Activated naive CD4-positive, alpha-beta T cell treated with anti-CD3 and anti-CD28 coated beads, Interleukin-2, amount 10 ng/mL, durations not matched to agents 7 days and 5 days (primary cell): Measurements from ENCODE around the gene KRTAP1-3.
"Not testable (repeated sequence)": the region's sequence is repeated elsewhere in the genome, so short reads cannot be mapped to it uniquely, and the experiment has no call there.

ENCODE experiments used
- CTCF ChIA-PET: fragments of 350-600 bp; sonication (Branson Sonifier 250); formaldehyde crosslinking; loops from one replicate; lab custom pipeline; 2021; ENCODE audit warnings: antibody characterized with exemption; lab: Charles Lee
- DNase-seq: peaks from one replicate; pipeline ENCODE4 v3.0.0-alpha.2; 2020
- H3K27ac Mint-ChIP-seq: one replicate; pipeline ENCODE4 v1.8.0; 2021; ENCODE audit warnings: mild to moderate bottlenecking, moderate library complexity, mixed read lengths
- H3K27me3 Mint-ChIP-seq: one replicate; pipeline ENCODE4 v1.8.0; 2021; ENCODE audit warnings: mild to moderate bottlenecking, mixed read lengths
- H3K36me3 Mint-ChIP-seq: one replicate; pipeline ENCODE4 v1.8.0; 2021; ENCODE audit warnings: mixed read lengths
- H3K4me1 Mint-ChIP-seq: one replicate; pipeline ENCODE4 v1.8.0; 2021; ENCODE audit warnings: mixed read lengths
- H3K4me3 Mint-ChIP-seq: one replicate; pipeline ENCODE4 v1.8.0; 2021; ENCODE audit warnings: mild to moderate bottlenecking, moderate library complexity, mixed read lengths
- H3K9me3 Mint-ChIP-seq: one replicate; pipeline ENCODE4 v1.8.0; 2021; ENCODE audit warnings: mixed read lengths

Gene KRTAP1-3, protein sequence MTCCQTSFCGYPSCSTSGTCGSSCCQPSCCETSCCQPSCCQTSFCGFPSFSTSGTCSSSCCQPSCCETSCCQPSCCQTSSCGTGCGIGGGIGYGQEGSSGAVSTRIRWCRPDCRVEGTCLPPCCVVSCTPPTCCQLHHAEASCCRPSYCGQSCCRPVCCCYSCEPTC

DNA sequence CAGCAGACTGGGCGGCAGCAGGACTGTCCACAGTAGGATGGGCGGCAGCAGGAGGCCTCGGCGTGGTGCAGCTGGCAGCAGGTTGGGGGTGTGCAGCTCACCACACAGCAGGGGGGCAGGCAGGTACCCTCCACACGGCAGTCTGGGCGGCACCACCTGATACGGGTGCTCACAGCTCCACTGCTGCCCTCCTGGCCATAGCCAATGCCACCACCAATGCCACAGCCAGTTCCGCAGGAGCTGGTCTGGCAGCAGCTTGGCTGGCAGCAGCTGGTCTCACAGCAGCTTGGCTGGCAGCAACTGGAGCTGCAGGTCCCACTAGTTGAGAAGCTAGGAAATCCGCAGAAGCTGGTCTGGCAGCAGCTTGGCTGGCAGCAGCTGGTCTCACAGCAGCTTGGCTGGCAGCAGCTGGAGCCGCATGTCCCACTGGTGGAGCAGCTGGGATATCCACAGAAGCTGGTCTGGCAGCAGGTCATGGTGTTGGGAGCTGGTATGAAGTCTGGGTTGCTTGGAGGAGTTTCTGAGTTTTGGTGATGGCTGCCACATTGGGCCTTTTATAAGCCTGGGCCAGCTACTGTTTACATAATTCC lies at the start of gene KRTAP1-3:
TSS of gene KRTAP1-3 (minus strand) at position 529 of the 590 bp plus-strand sequence. CDS start at position 476, 53 bp downstream.
- H3K9me3 Mint-ChIP-seq, CTCF ChIA-PET, H3K27ac Mint-ChIP-seq, H3K4me3 Mint-ChIP-seq, DNase-seq, H3K36me3 Mint-ChIP-seq, H3K4me1 Mint-ChIP-seq: not testable (repeated sequence)
- H3K27me3 Mint-ChIP-seq = peaks cover 11% of the 10 kb centered on the region

DNA sequence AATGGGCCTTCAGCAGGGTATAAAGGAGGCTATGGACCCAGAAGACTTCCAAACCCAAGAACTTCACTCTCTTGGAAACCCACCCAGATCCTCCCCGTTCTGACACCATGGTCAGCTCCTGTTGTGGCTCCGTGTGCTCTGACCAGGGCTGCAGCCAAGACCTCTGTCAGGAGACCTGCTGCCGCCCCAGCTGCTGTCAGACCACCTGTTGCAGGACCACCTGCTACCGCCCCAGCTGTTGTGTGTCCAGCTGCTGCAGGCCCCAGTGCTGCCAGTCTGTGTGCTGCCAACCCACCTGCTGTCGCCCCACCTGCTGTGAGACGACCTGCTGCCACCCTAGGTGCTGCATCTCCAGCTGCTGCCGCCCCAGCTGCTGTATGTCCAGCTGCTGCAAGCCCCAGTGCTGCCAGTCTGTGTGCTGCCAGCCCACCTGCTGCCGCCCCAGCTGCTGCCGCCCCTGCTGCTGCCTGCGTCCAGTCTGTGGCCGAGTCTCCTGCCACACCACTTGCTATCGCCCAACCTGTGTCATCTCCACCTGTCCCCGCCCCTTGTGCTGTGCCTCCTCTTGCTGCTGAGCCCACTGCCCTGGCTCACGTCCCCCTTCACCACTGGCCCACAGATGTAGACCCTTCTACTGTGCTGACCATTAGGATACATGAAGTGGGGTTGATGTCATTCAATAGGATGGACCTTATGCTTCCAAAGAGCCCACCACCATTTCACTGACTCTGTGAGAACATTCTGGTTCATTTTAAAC lies 49.6 kb upstream of the KRTAP1-3 start, which contains the start of gene KRTAP4-7:
TSS of gene KRTAP4-7 (plus strand) at position 51 of the 757 bp plus-strand sequence. CDS start at position 108, 57 bp downstream.
- CTCF ChIA-PET, H3K27ac Mint-ChIP-seq, DNase-seq, H3K4me3 Mint-ChIP-seq, H3K27me3 Mint-ChIP-seq, H3K36me3 Mint-ChIP-seq, H3K4me1 Mint-ChIP-seq, H3K9me3 Mint-ChIP-seq: not testable (repeated sequence)

DNA sequence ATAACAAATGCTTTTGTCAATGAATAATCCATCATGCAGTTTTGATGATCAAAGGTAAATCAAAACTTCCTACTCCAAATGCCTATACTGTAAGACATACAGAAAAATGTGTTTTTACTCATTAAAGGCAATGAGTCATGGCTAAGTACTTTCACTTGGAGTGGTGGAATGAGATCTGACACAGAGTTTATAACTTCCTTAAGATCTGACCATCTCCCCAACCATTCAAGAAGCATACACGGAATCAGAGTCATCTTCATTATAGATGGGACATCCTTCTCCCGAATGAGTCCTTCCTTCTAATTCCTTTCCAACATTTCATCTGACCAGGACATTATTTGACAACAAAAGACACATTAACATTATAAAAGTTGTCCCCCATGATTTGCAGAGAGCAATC lies 48.8 kb upstream of the KRTAP1-3 start:
- H3K27ac Mint-ChIP-seq, H3K27me3 Mint-ChIP-seq, H3K4me3 Mint-ChIP-seq, DNase-seq, H3K4me1 Mint-ChIP-seq, H3K9me3 Mint-ChIP-seq, H3K36me3 Mint-ChIP-seq, CTCF ChIA-PET: not testable (repeated sequence)

DNA sequence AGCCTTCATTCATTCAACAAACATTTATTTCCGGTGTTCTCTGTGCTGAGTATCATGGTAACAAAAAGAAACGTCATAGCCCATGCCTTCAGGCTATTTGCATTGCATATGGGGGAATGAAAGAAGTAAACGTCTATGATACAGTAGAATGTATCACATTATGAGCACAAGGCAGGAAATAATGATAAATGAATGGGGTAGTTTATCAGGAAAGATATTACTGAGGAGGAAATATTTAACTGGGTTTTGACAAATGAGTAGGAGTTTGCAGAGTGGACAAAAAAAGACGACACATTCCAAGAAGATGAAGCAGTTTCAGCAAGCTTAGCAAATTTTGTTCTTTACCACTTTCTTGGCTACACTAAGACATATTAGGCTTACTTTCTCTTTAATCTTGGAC lies 48.0 kb upstream of the KRTAP1-3 start:
- CTCF ChIA-PET = no interaction called here
- H3K36me3 Mint-ChIP-seq = no peaks in the 10 kb centered on the region
- H3K4me3 Mint-ChIP-seq = no peak overlapping the region
- H3K27ac Mint-ChIP-seq = no peak overlapping the region
- H3K9me3 Mint-ChIP-seq = no peaks in the 10 kb centered on the region
- peaks cover 4% of the 10 kb centered on the region for H3K27me3 Mint-ChIP-seq
- H3K4me1 Mint-ChIP-seq = no peaks in the 10 kb centered on the region
- no peak for DNase-seq

DNA sequence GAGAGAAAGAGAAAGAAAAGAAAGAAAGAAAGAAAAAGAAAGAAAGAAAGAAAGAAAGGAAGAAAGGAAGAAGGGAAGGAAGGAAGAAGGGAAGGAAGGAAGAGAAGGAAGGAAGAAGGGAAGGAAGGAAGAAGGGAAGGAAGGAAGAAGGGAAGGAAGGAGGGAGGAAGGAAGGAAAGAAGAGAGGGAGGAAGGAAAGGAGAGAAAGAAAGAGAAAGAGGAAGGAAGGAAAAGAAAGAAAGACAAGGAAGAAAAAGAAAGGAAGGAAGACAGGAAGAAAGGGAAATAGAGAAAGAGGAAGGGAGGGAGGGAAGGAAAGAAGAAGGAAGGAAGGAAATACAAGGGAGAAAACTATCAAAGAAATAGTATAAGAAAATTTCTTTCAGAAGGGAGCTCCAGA lies 42.1 kb upstream of the KRTAP1-3 start:
- CTCF ChIA-PET = no interaction called here
- H3K27me3 Mint-ChIP-seq = peaks cover 10% of the 10 kb centered on the region
- H3K27ac Mint-ChIP-seq = no peak overlapping the region
- H3K36me3 Mint-ChIP-seq = no peaks in the 10 kb centered on the region
- DNase-seq = no peak
- no peak overlapping the region for H3K4me3 Mint-ChIP-seq
- no peaks in the 10 kb centered on the region for H3K4me1 Mint-ChIP-seq
- H3K9me3 Mint-ChIP-seq = no peaks in the 10 kb centered on the region

DNA sequence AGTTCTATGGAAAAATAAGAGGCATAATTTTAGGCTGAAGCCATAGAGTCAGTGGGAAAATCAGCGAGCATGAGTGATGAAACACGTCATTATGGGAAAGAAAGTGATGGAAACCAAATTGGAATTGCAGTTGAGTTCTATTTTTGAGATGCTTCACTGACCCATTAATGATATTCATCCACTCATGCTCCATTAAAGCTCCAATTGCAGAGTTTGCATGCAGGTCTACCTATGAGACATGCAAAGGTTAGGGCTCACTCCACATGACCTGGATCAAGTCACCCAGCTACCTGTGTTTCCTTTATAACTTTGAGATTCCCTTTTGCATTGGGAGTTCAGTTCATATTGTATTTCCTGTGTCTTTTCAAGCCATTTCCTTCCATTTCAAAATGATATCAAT lies 39.0 kb upstream of the KRTAP1-3 start:
- Mint-ChIP-seq H3K27ac (no peak overlapping the region), H3K4me1 (no peaks in the 10 kb centered on the region), H3K9me3 (no peaks in the 10 kb centered on the region), H3K36me3 (no peaks in the 10 kb centered on the region), H3K27me3 (peaks cover 10% of the 10 kb centered on the region), H3K4me3 (no peak overlapping the region)
- DNase-seq = no peak
- CTCF ChIA-PET = interaction anchor here (1.3 kb wide), 1 partner anchor 219 kb away, joined by 3 read pairs; no protein-coding TSS in a partner anchor

DNA sequence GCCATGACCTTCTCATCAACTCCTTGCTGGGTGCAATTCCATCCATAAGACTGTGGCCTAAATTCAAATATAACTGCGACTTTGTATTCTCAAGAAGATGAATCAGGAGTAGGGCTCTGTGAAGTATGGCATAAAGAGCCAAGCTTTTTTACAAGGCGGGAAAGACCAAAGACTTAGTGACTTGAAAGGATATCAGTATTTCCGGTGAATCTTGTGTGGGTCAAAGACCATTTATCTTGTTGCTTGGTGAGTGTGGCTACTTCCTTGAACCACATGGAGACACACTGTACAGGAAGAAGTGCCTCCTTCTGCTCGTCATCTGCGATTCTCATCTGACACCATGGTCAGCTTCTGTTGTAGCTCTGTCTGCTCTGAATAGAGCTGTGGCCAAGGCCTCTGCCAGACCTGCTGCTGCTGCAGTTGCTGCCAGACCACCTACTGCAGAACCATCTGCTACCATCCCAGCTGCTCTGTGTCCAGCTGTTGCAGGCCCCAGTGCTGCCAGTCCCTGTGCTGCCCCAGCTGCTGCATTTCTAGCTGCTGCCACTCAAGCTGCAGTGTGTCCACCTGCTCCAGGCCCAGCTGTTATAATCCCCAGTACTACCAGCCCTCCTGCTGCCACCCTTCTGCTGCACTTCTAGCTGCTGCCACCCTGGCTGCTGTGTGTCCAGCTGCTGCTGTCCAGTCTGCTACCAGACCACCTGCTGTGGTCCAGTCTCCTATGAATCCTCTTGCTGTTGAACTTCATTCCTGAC lies 37.1 kb upstream of the KRTAP1-3 start:
- Mint-ChIP-seq H3K36me3 (no peaks in the 10 kb centered on the region), H3K9me3 (no peaks in the 10 kb centered on the region), H3K4me1 (no peaks in the 10 kb centered on the region), H3K27me3 (peaks cover 8% of the 10 kb centered on the region), H3K27ac (no peak overlapping the region), H3K4me3 (no peak overlapping the region)
- CTCF ChIA-PET = no interaction called here
- no peak for DNase-seq

DNA sequence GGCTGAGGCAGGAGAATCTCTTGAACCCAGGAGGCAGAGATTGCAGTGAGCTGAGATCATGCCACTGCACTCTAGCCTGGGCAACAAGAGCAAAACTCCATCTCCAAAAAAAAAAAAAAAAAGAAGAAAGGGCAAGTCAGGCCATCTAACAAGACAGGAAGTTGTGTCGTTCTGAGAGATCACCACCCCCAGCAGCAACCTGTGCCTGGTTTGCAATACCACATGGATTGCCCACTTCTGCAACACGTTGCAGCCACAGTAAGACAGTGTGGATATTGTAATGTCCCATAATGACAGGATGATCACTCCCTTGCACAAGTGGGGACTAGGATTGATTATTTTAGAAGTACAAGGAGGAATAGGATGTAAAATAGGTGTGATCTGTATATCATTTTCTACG lies 34.4 kb upstream of the KRTAP1-3 start:
- no peak overlapping the region for H3K4me3 Mint-ChIP-seq
- no peaks in the 10 kb centered on the region for H3K9me3 Mint-ChIP-seq
- no peak overlapping the region for H3K27ac Mint-ChIP-seq
- no peaks in the 10 kb centered on the region for H3K4me1 Mint-ChIP-seq
- no peak for DNase-seq
- CTCF ChIA-PET = interaction anchor here (0.9 kb wide), 1 partner anchor 10 kb away, joined by 3 read pairs; no protein-coding TSS in a partner anchor
- no peaks in the 10 kb centered on the region for H3K27me3 Mint-ChIP-seq
- no peaks in the 10 kb centered on the region for H3K36me3 Mint-ChIP-seq

DNA sequence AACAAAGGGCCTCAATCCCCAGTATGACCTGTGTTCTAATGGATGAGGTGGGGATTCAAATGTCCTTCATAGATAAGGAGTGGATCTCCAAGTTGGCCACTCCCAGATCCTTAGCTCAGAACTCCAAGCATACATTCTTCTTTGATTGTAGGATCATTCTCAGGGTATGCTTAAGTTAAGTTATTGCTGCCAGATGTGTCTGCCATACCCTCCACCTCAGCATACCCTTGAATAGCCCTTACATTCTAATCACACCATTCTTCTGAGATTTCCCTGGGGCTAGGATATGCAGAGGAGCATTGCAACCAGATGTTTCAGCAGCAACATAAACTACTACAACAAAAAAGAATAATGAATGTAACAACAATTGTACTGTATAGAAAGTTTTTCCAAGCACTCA lies 32.6 kb upstream of the KRTAP1-3 start:
- DNase-seq = no peak
- Mint-ChIP-seq H3K27me3 (peaks cover under 1% of the 10 kb centered on the region), H3K27ac (no peak overlapping the region), H3K4me1 (no peaks in the 10 kb centered on the region), H3K36me3 (no peaks in the 10 kb centered on the region), H3K4me3 (no peak overlapping the region), H3K9me3 (no peaks in the 10 kb centered on the region)
- CTCF ChIA-PET = no interaction called here

DNA sequence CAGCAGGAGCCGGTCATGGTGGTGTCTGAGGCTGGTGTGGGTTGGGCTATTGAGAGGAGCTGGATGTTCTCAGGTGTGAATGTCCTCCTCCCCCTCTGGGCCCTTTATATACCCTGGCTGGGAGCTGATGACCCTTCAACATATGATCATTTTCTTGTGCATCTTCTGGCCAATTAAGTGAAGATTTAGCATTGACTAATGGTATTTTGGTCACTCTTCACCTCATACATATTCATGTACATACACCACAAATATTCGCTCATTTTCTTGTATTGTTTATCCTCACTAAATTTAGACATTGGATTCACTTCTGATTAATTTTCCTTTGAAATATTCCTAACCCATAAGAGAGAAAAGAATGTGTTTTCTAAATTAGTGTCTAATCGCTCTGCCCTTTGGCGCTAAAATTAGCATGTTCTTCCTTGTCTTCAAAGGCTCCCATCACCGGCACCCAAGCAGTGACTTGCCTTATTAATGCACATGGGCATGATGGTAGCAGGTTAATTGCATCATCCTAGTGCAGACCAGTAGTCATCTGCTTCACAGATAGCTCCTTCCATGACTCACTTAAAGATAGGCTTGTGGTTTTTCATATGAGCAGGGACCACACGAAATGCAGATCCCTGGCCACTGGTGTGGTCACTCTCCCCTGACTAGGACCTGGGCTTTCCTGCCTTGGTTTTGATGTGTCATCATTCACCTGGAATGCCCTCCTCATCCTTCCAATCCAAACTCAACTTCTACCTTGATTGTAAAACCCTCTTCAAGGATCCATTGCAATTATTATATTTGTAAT lies 31.4 kb upstream of the KRTAP1-3 start, which contains the start of gene KRTAP2-4:
TSS of gene KRTAP2-4 (minus strand) at position 51 of the 796 bp plus-strand sequence. CDS start at position 17, 34 bp downstream.
- Mint-ChIP-seq H3K4me1 (no peaks in the 10 kb centered on the region), H3K9me3 (no peaks in the 10 kb centered on the region), H3K27me3 (peaks cover 8% of the 10 kb centered on the region), H3K36me3 (no peaks in the 10 kb centered on the region), H3K27ac (no peak within 1 kb of the TSS), H3K4me3 (no peak within 1 kb of the TSS)
- DNase-seq = no peak
- CTCF ChIA-PET = no interaction called here

DNA sequence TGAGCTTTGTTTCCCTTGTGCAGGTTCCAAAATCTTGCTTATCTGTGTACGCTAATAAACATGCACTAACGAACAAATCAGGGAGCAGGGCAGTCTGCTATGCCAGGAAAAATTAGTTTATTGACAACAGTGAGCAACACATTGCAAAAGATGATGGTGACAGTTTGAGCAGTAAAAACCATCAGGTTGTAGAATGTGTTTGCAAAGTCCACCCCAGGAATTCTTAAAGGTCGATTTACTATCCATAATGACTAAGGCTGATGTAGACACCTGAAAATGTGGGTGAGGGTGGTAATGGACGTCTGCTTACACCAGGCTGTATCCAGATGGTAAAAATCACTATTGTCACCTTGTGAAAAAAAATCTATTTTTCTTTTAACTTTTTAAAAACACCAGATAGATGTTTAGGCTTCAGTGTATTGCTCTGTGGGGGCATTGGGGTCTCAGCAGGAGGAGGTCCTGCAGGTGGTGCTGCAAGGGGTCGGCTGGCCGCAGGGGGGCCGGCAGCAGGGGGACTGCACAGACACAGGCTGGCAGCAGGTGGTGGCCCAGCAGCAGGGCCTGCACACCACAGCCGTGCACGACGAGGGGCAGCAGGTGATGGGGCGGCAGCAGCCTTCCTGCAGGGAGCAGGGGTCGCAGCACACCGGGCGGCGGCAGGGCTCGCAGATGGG lies 30.5 kb upstream of the KRTAP1-3 start:
- H3K36me3 Mint-ChIP-seq, H3K27ac Mint-ChIP-seq, DNase-seq, H3K9me3 Mint-ChIP-seq, H3K4me3 Mint-ChIP-seq, H3K4me1 Mint-ChIP-seq, CTCF ChIA-PET: not testable (repeated sequence)
- H3K27me3 Mint-ChIP-seq = peaks cover 11% of the 10 kb centered on the region

DNA sequence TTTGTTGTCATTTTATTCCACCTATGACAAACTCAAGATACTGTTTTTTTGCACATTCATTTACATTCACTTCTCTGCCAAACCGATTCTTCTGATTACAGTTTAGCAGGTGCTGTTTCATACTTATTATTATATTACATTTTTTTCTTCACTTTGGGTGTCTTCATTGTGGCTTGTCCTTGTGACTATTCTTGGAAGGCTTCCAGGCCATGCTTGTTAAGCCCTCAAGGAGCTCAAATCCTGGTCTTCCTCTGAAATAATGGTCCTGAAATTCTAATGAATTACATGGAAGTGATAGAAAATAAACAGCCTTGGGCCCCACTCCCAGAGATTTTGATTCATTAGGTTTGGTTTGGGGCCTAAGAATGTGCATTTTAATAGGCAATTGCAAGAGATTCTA lies 29.6 kb upstream of the KRTAP1-3 start:
- no peak for DNase-seq
- H3K4me1 Mint-ChIP-seq = no peaks in the 10 kb centered on the region
- no peak overlapping the region for H3K4me3 Mint-ChIP-seq
- no peaks in the 10 kb centered on the region for H3K9me3 Mint-ChIP-seq
- CTCF ChIA-PET = no interaction called here
- H3K27me3 Mint-ChIP-seq = peaks cover 18% of the 10 kb centered on the region
- H3K27ac Mint-ChIP-seq = no peak overlapping the region
- no peaks in the 10 kb centered on the region for H3K36me3 Mint-ChIP-seq

DNA sequence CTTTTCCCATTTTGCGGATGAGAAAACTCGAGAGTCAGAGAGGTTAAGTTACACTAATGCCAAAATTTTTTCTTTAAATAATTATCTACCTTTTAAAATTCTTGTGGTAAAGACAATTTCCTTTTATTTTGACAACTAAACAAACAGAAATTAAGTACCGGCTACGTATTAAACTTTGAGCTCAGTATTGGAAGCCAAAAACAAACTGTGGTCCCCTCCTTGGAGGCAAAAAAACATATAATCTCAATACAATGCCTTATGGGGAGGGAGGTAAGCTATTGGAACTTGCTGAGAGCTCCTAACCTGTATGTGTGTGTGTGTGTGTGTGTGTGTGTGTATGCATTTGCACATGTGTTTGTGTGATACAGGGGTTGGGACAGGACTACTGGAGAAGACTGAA lies 28.8 kb upstream of the KRTAP1-3 start:
- Mint-ChIP-seq H3K27ac (no peak overlapping the region), H3K36me3 (no peaks in the 10 kb centered on the region), H3K4me3 (no peak overlapping the region), H3K27me3 (peaks cover 21% of the 10 kb centered on the region), H3K9me3 (no peaks in the 10 kb centered on the region), H3K4me1 (no peaks in the 10 kb centered on the region)
- no peak for DNase-seq
- CTCF ChIA-PET = no interaction called here
